Motor neuron (in vitro differentiated cells): ENCODE data around the gene CTDSP2. TPM values are rescaled to one million over a fixed set of nuclear protein-coding genes. Genes with fewer than 3 reads are reported as not detected.

Source experiments
- ATAC-seq, 8 experiments: fragments of 200-7000 bp; cut with Tn5 transposase; replicated peaks in 6 of 8; 2 replicates each; pipeline ENCODE4 v1.8.0; 2021; ENCODE audit warnings: mild to moderate bottlenecking in 8 of 8, moderate library complexity in 8 of 8
- H3K27ac ChIP-seq, 2 donors: fragments of 250-450 bp; sonication (Bioruptor Pico); 2 replicates each; pipeline ENCODE4 v1.9.0; 2021; ENCODE audit warnings: antibody characterized with exemption in 2 of 2, mild to moderate bottlenecking in 2 of 2, moderate library complexity in 1 of 2
- H3K4me1 ChIP-seq, 2 donors: fragments of 250-450 bp; sonication (Bioruptor Pico); replicated peaks in 1 of 2; 2 replicates each; pipeline ENCODE4 v1.6.1; 2021; ENCODE audit warnings: antibody characterized with exemption in 2 of 2, mild to moderate bottlenecking in 2 of 2, moderate library complexity in 1 of 2
- H3K4me3 ChIP-seq, 5 donors: fragments of 250-450 bp; sonication (Bioruptor Pico); 2 replicates each; pipeline ENCODE4 v1.9.0; 2021; ENCODE audit warnings: antibody characterized with exemption in 5 of 5, mild to moderate bottlenecking in 5 of 5, moderate library complexity in 4 of 5
- WGBS, 10 experiments: fragments of 450-650 bp; shearing (Covaris generic); methylation state at CpG; one replicate each; pipeline ENCODE4 v1.0.0; 2022; 5-methylcytosine and 5-hydroxymethylcytosine counted together
- in situ Hi-C, 9 experiments: fragments of 400-800 bp; cut with MboI; loops; one replicate each; pipeline ENCODE4 v1.15.0; 2021; ENCODE audit warnings: low sequenced_read_pairs in 9 of 9, low pct_unique_long_range_greater_than_20kb in 2 of 9; ENCODE audit not compliant: unreplicated experiment in 9 of 9
- total RNA-seq, 8 experiments: library from RNA; unstranded; fragments of 300-600 nt; gene quantifications; 2 replicates each; pipeline versions ENCODE4 v1.2.3 to v1.2.4, GENCODE V29; 2022

CTDSP2 gene, protein sequence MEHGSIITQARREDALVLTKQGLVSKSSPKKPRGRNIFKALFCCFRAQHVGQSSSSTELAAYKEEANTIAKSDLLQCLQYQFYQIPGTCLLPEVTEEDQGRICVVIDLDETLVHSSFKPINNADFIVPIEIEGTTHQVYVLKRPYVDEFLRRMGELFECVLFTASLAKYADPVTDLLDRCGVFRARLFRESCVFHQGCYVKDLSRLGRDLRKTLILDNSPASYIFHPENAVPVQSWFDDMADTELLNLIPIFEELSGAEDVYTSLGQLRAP
- 10 to 100 TPM; 22.2 to 85.0 (median 36.1) TPM for total RNA-seq

DNA sequence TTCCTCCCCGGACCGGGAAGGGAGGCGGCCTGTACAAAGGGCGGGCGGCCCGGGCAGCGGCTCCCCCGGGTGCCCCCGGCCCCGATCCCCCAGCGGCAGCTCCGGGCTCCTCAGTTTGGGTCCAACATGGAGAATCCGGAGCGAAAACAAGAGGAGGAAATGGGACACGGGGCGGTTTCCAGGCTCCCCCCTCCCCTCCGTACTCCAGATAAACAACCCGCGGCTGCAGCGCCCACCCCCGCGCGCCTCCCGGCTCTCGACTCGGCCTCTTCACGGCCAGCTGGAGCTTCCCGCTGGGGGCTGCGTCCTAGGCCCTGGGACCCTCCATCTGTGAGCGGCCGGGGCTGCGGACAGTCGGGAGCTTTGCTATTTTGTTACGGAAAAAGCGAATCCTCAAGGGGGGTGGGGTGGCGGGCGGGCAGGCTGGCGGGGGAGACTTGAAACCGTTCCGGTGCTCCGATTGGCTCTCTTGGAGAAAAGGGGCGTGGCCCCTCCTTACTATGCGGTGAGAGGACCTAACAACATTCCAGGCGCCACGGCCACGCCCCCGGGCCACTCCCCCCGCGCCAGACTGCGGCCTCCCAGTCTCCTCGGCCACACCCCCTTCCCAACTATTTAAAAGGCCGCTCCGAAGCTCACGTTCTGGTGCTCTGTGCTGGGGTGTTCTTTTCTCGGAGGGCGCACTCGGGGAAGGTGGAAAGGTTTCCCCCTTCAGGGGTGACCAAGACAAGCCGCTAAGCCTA is at the start of gene CTDSP2:
CTDSP2 (minus strand) TSS at position 153 of the 743 bp plus-strand sequence. CDS start 294 bp downstream, outside the sequence.
- WGBS, 10 experiments: 0 to 5% (median 0%) methylated on average over 2 to 5 of the region's 58 CpGs; no CpG with 5 or more reads in 7 of the 10 experiments
- ATAC-seq: peak; percentile 47 to 78 (median 68)
- peak within 1 kb of the TSS; percentile 98 to 99 for H3K27ac ChIP-seq
- peaks cover 33 to 39% of the 10 kb centered on the region in 2 donors for H3K4me1 ChIP-seq
- in situ Hi-C loops: loop anchor here in 1 of 9 experiments (10.0 kb wide), 1 partner anchor 48 kb away; no protein-coding TSS in a partner anchor
- H3K4me3 ChIP-seq: peak within 1 kb of the TSS; percentile 74 to 90 (median 79)

DNA sequence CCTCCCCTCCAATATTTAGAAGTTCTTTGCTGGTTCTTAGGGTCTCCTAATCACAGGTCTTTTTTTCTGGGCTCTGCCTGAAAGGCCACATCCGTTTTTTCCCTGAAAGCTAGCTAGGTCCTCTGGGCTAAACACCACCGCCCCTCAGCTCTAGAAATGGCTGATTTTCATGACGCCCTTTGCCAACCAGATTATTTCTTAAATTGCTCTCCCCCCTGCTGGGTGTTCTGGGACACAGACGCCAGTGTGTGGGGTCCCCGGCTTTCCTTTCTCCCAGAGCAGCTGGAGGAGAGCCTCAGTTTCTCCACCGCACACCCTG is 49.5 kb upstream of the CTDSP2 start:
- WGBS, 10 experiments: 0 to 60% (median 40%) methylated on average over 1 to 5 of the region's 6 CpGs; no CpG with 5 or more reads in 5 of the 10 experiments
- in situ Hi-C loops: loop anchor here in 3 of 9 experiments (5.0 to 10.0 kb wide), 3 partner anchors 51 to 64 kb away; partner anchors contain the start of gene CTDSP2 (in 1 of the 3)
- Histone ChIP-seq H3K27ac (peak overlapping the region; percentile 73 to 94), H3K4me3 (peak overlapping the region; percentile 21 to 31 (median 29)), H3K4me1 (peaks cover 48 to 53% of the 10 kb centered on the region in 2 donors)
- ATAC-seq: peak; percentile 1 to 20 (median 2)

DNA sequence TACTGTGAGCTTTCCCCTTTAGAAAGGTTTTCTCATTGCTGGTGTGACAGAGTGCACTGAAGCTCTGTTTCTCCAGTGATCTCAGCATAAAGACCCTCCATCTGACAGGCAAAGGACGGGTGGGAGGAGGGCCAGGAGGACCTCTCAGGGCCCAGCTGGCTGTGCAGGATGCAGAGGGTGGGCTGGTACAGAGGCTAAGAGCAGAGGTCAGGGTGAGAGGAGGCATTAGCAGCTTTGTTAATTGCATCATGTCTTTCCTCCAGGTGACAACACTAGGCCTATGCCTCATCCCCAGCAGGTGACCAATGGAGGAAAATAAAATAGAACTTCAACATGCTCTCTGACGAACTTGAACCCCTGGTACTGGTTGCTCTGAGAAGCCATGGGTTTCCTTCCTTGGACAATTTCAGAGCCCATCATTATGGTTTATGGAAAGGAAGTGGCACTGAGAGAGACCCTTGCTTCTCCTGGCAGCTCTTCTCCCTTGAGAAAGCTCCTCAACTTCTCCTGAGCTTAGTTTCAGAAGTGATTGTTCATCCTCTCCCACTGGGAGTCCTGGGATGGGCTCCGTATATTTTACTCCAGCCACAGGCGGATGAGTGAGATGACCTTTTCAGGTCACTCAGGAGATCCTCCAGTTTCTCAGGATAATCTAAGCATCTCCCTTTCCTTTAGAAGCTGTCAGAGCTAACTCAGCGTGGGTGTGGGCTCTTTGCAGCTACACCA is 49.0 kb upstream of the CTDSP2 start:
- Histone ChIP-seq H3K4me1 (peaks cover 48 to 53% of the 10 kb centered on the region in 2 donors), H3K27ac (peak overlapping the region; percentile 73 to 94), H3K4me3 (no peak overlapping the region)
- in situ Hi-C loops: loop anchor here in 3 of 9 experiments (5.0 to 10.0 kb wide), 3 partner anchors 51 to 63 kb away; partner anchors contain the start of gene CTDSP2 (in 1 of the 3)
- WGBS, 10 experiments: 34 to 100% (median 56%) methylated on average over 1 to 4 of the region's 5 CpGs; no CpG with 5 or more reads in 1 of the 10 experiments
- peak in 2 of 8 experiments; percentile 11 for ATAC-seq

DNA sequence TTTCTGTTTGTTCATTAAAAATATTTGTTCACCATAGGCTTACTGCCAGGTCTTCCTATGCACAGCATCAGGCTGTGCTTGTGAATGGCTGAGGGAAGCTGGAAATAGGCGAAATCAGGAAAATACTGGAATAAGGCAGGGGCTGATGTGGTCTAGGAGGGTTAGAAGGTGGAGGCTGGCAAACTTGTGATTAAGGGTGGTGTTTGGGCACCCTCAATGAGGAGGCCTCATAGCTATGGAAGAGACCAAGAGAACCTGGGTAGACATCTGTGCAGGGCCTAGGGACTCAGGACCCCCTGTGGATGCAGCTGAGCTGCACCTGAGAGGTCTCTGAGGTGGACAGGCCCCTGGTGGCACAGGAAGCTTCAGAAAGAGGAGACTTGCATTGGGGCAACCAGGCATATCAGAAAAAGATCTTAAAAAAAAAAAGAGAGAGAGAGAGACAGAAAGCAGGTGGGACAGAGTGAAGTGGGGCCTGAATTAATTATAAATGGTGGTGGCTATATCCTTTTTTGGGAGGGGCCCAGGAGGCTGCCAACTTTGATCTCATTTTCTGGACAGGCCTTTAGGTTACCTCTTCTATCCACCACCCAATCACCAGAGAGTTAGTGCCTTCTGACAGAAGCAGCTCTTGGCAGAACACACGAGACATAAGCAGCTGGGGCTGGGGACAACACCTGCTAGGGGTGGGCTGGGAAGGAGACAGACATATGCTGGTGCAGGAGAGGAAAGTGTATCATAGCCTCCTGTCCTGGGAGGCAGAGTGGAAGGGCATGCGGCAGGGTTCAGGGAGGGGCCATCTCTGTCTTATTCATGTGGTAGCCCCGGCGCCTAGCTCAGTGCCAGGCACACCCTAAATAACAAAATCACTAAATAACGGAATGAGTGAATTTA is 48.1 kb upstream of the CTDSP2 start:
- in situ Hi-C loops: loop anchor here in 3 of 9 experiments (5.0 to 10.0 kb wide), 3 partner anchors 50 to 62 kb away; partner anchors contain the start of gene CTDSP2 (in 1 of the 3)
- no peak overlapping the region for H3K4me3 ChIP-seq

DNA sequence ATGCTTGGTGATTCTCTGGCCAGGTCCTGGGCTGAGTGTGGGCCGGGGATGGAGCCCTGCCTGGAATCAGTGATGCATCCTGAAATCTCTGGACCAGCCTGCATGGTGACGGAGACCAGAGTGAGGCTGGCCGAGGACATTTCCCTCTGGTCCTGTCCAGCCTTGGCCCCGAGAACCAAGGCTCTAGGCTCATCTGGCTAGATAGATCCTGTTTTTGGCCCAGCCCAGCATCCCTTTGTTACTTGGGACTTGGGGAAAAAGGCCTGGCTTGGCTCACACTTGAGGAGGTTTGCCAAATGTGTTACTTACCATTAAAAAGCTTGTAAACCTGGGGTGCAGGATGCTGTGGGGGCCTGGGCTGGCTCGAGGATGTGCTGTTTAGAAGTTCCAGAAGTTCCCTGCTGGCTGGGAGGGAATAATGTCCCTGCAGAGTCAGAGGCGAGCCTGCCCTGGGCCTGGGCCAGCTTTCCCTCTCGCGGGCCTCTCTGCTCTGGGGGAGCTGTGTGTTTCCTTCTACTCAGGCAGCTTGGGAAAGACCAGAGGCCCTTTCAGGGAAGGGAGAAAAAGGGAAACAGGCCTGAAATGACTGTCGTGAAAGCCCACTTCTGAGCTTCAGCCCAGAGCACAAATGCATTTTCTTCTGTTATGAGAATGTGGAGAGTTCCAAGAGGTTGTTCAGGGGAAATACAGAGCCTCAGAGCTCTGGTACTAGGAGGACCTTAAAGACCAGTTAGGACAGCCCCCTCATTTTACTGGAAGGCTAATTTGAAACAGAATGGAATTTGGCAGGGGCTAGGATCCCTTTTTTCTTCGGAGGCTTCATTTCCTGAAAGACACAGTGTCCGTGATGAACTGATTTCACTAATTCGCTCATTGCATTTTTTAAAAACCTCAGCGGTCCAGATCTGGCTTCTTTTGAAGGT is 47.2 kb upstream of the CTDSP2 start:
- 0 to 58% (median 16%) methylated on average over 1 to 8 of the region's 13 CpGs; no CpG with 5 or more reads in 1 of the 10 experiments for WGBS, 10 experiments
- peak overlapping the region; percentile 83 to 94 for H3K27ac ChIP-seq

More for the DNA sequence above, 48.1 kb upstream of the CTDSP2 start:
- ATAC-seq: peak in 4 of 8 experiments; percentile 3 to 4 (median 3)
- Histone ChIP-seq H3K4me1 (peaks cover 48 to 53% of the 10 kb centered on the region in 2 donors), H3K27ac (peak overlapping the region; percentile 83 to 94)
- 10 to 80% (median 63%) methylated on average over 1 to 5 of the region's 6 CpGs; no CpG with 5 or more reads in 4 of the 10 experiments for WGBS, 10 experiments

DNA sequence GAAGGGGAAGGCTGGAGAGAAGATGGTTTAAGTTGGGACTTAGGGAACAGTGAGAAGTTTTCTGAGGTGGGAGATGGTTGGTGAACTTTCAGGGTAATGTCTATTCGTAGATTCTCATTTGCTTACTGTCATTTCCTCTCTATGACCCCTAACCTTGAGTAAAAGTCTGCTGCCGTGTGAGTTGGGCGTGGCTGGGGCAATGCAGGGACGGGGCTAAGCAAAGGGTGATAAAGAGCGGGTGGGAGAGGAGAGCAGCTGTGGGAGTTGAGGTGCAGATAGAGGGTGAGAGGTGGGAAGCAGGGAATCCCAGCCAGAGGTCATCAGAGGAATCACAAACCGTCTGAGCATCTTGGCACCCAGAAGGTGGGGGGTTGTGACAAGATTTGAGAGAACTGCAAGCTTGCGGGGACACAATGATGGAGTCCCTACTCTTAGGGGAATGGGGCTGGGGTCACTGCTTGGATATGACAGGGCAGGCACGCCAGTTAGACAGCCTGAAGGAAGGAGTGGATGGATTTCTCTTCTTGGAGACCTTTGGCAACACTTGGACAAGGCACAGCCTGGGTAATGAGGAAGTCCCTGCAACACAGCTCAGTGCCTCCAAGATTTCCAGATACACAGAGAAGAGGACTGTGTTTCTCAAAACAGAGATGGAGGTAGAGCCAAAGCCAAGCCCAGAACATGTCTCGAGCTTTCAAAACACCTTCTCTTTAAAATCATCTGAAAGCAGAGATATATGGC is 45.9 kb upstream of the CTDSP2 start:
- peaks cover 53 to 65% of the 10 kb centered on the region in 2 donors for H3K4me1 ChIP-seq
- H3K27ac ChIP-seq: no peak overlapping the region
- ATAC-seq: no peak
- 60 to 100% (median 91%) methylated on average over 1 to 7 of the region's 9 CpGs for WGBS, 10 experiments
- H3K4me3 ChIP-seq: no peak overlapping the region
- in situ Hi-C loops: loop anchor here in 2 of 9 experiments (10.0 kb wide), 2 partner anchors 48 to 58 kb away; partner anchors contain the start of gene CTDSP2 (in 1 of the 2)

More for the DNA sequence above, 47.2 kb upstream of the CTDSP2 start:
- ATAC-seq: peak; percentile 25 to 71 (median 60)
- peaks cover 54 to 63% of the 10 kb centered on the region in 2 donors for H3K4me1 ChIP-seq
- no peak overlapping the region for H3K4me3 ChIP-seq
- in situ Hi-C loops: loop anchor here in 2 of 9 experiments (10.0 kb wide), 2 partner anchors 49 to 59 kb away; partner anchors contain the start of gene CTDSP2 (in 1 of the 2)

DNA sequence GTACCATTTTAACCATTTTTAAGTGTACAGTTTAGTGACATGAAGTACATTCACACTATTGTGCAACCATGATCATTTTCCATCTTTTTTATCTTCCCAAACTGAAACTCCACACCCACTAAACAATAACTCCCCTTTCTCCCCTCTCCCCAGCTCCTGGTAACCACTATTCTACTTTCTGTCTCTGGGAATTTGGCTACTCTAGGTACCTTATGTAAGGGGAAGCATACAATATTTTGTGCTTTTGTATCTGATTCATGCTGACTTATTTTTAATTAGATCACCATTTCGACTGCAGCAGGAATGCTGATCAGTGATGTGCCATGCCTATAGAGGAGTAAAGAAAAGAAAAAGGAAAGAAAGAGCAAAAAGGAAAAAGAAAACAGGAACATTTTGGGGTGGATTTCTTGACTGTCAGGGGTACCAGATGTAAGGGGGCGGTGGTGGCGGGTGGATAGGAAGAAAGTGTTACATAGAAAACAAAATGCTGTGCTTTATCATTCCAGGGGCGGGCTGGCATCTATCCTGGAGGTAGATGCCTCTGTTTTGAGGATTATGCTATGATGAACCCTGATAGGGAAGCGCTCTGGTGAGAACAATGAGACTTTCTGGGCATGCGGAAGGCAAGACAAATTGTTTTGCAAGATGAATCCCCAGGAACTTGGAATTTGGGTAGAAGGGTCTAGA is 45.2 kb upstream of the CTDSP2 start:
- in situ Hi-C loops: loop anchor here in 2 of 9 experiments (10.0 kb wide), 2 partner anchors 47 to 57 kb away; partner anchors contain the start of gene CTDSP2 (in 1 of the 2)
- H3K4me1 ChIP-seq: peaks cover 46 to 60% of the 10 kb centered on the region in 2 donors
- WGBS, 10 experiments: 48 to 100% (median 90%) methylated on average over 3 to 6 of the region's 6 CpGs; no CpG with 5 or more reads in 1 of the 10 experiments
- H3K27ac ChIP-seq: no peak overlapping the region
- no peak overlapping the region for H3K4me3 ChIP-seq
- ATAC-seq: no peak

DNA sequence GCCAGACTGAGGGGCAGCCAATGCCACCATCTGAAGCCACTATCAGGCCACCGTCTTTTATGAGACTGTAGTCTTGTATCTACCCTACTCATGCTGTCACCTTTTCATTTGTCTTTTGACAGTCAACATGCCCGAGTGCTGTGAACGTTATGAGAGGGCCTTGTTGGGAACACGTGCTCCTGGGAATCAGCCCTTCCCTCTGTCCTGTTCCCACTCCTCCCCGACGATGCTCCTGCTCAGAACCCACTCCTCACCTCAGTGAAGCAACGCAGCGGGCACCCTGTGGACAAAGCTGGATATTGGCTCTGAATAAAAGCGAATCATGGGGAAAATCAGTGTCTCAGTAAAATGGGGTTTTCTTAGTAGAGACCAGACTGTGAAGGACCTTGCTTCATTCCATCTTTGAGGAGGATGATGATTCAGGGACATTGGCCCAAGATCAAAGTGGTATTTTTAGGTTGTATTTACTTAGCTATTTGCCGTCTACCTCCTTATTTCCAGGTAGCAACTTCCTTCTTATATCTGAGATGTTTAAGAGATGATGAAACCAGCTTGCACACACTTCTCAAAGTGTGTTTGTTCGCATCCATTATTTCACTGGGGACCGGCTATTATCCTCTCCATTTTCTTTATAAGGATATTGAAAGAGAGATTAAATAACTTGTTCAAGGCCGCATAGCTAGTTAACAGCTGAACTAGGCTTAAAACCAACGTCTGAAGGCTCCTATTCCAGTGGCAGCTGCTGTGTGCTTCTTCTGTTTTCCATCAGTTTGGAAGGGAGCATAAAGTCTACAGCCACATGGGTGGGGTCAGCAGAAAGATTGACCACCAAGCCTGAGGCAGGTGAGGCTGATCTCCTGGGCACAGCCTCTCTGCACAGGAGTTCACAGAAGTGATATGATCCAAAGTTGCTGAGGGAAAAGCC is 43.9 kb upstream of the CTDSP2 start:
- H3K4me1 ChIP-seq: peaks cover 36 to 50% of the 10 kb centered on the region in 2 donors
- in situ Hi-C loops: loop anchor here in 2 of 9 experiments (10.0 kb wide), 2 partner anchors 46 to 56 kb away; partner anchors contain the start of gene CTDSP2 (in 1 of the 2)
- H3K27ac ChIP-seq: no peak overlapping the region
- no peak for ATAC-seq
- 46 to 100% (median 87%) methylated on average over 1 to 11 of the region's 14 CpGs for WGBS, 10 experiments
- no peak overlapping the region for H3K4me3 ChIP-seq

DNA sequence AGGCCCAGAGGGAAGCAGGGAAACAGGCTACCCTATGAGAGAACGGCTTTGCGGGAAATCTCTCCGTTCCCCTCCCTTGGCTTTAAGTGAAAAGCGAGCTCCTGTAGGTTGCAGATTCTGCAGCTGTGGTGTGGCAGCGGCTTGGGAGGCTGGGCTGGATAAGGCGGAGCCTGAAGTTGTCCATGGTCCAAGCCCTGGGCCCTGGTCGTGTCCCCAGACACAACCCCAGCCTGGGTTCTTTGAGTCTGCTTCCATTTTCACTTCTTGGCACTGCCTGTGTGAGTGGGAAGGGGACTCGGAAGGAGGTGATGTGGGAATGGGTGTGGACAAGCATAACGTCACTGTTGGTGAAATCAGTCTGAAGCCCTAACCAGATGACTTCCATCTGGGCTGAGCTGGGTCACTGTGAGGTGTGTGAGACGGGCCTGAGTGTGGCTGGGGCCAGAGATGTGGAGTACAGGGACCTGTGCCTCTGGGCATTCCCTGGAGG is 43.0 kb upstream of the CTDSP2 start:
- Histone ChIP-seq H3K27ac (peak overlapping the region in 1 of 2 donors; percentile 40), H3K4me3 (no peak overlapping the region), H3K4me1 (peaks cover 27 to 41% of the 10 kb centered on the region in 2 donors)
- WGBS, 10 experiments: 0 to 96% (median 81%) methylated on average over 1 to 8 of the region's 10 CpGs; no CpG with 5 or more reads in 4 of the 10 experiments
- in situ Hi-C loops: no loop called here
- peak in 3 of 8 experiments; percentile 66 to 69 (median 67) for ATAC-seq
